NCI-H82 (cell line): ENCODE measurements around the gene VSIG10L2.

Experiments
- DNase-seq: peaks from one replicate; lab custom pipeline; 2025; lab: John Stamatoyannopoulos, UW

Gene VSIG10L2

GRCh38 chr11:125947419-125948277 is 1.8 kb downstream of the VSIG10L2 start:
- no peak for DNase-seq

GRCh38 chr11:125948278-125949051 is 2.6 kb downstream of the VSIG10L2 start:
- no peak for DNase-seq

GRCh38 chr11:125949271-125950177 is 3.7 kb downstream of the VSIG10L2 start:
- no peak for DNase-seq

GRCh38 chr11:125950178-125950490 is 4.3 kb downstream of the VSIG10L2 start:
- DNase-seq: no peak

- no peak for DNase-seq
Observed at GRCh38 chr11:125950696-125951651, 5.1 kb downstream of the VSIG10L2 start.

GRCh38 chr11:125951731-125952130 is 5.9 kb downstream of the VSIG10L2 start:
- DNase-seq: no peak

- DNase-seq: no peak
Observed at GRCh38 chr11:125952559-125952958, 6.7 kb downstream of the VSIG10L2 start.

- no peak for DNase-seq
Observed at GRCh38 chr11:125952973-125953372, 7.1 kb downstream of the VSIG10L2 start.

GRCh38 chr11:125953401-125953935 is 7.6 kb downstream of the VSIG10L2 start:
- DNase-seq: no peak

- no peak for DNase-seq
Observed at GRCh38 chr11:125954123-125954944, 8.5 kb downstream of the VSIG10L2 start.

GRCh38 chr11:125954945-125955640 is 9.2 kb downstream of the VSIG10L2 start:
- DNase-seq: no peak

GRCh38 chr11:125955856-125956255 is 10.0 kb downstream of the VSIG10L2 start:
- peak; percentile 15 for DNase-seq

- no peak for DNase-seq
Observed at GRCh38 chr11:125956391-125957134, 10.7 kb downstream of the VSIG10L2 start.

- no peak for DNase-seq
Observed at GRCh38 chr11:125957618-125958332, 11.9 kb downstream of the VSIG10L2 start.

GRCh38 chr11:125958872-125959400 is 13.1 kb downstream of the VSIG10L2 start:
- DNase-seq: no peak

- DNase-seq: no peak
Observed at GRCh38 chr11:125959511-125959910, 13.7 kb downstream of the VSIG10L2 start.

- DNase-seq: no peak
Observed at GRCh38 chr11:125959931-125960330, 14.1 kb downstream of the VSIG10L2 start.

- no peak for DNase-seq
Observed at GRCh38 chr11:125960771-125961170, 14.9 kb downstream of the VSIG10L2 start.
